Neuronal stem cell (in vitro differentiated cells): Measurements from ENCODE around the gene SLC19A1.
"Not testable (repeated sequence)": the region's sequence is repeated elsewhere in the genome, so short reads cannot be mapped to it uniquely, and the experiment has no call there.

Experiments used
- DNase-seq: peaks from one replicate; pipeline ENCODE4 v3.0.0-alpha.2; 2013; ENCODE audit warnings: low spot score
- H2AFZ ChIP-seq: one replicate; pipeline ENCODE4 v1.6.1; 2013; ENCODE audit warnings: mild to moderate bottlenecking, low read length, inconsistent platforms
- H2AK5ac ChIP-seq: 2 replicates; pipeline ENCODE4 v1.6.1; 2013; ENCODE audit warnings: low read depth, mild to moderate bottlenecking, inconsistent platforms, low read length, moderate library complexity, mixed read lengths
- H2BK120ac ChIP-seq: 2 replicates; pipeline ENCODE4 v1.6.1; 2013; ENCODE audit warnings: low read depth, mild to moderate bottlenecking, inconsistent platforms, low read length, moderate library complexity, mixed read lengths
- H2BK12ac ChIP-seq: one replicate; pipeline ENCODE4 v1.6.1; 2013; ENCODE audit warnings: low read length, inconsistent platforms
- H2BK15ac ChIP-seq: 2 replicates; pipeline ENCODE4 v1.6.1; 2013; ENCODE audit warnings: mild to moderate bottlenecking, low read length, inconsistent platforms, mixed read lengths
- H2BK5ac ChIP-seq: one replicate; pipeline ENCODE4 v1.6.1; 2013; ENCODE audit warnings: inconsistent platforms, mild to moderate bottlenecking, low read length, moderate library complexity
- H3K14ac ChIP-seq: one replicate; pipeline ENCODE4 v1.6.1; 2013; ENCODE audit warnings: low read length, inconsistent platforms
- H3K18ac ChIP-seq: 2 replicates; pipeline ENCODE4 v1.6.1; 2013; ENCODE audit warnings: low read length, inconsistent platforms
- H3K23ac ChIP-seq: 2 replicates; pipeline ENCODE4 v1.6.1; 2013; ENCODE audit warnings: low read depth, mild to moderate bottlenecking, mixed read lengths, low read length, inconsistent platforms; ENCODE audit not compliant: poor library complexity
- H3K27ac ChIP-seq: replicated peaks from 3 replicates; pipeline ENCODE4 v1.5.1; 2013; ENCODE audit warnings: low read length, inconsistent platforms
- H3K27me3 ChIP-seq, 3 experiments: 2 replicates each; pipeline ENCODE4 v1.6.1; 2013; ENCODE audit warnings: low read length in 3 of 3, mild to moderate bottlenecking in 2 of 3, inconsistent platforms in 1 of 3, low read depth in 1 of 3, mixed read lengths in 1 of 3, moderate library complexity in 1 of 3; ENCODE audit not compliant: control insufficient read depth in 3 of 3, insufficient read depth in 3 of 3
- H3K36me3 ChIP-seq, 2 donors: replicated peaks in 1 of 2; 2 replicates each; pipeline ENCODE4 v1.6.1; 2013; ENCODE audit warnings: low read length in 2 of 2; ENCODE audit not compliant: control insufficient read depth in 2 of 2, insufficient read depth in 2 of 2
- H3K4ac ChIP-seq: 2 replicates; pipeline ENCODE4 v1.6.1; 2013; ENCODE audit warnings: inconsistent platforms, mild to moderate bottlenecking, low read length, moderate library complexity
- H3K4me1 ChIP-seq, 2 donors: 1 replicate in 1 of 2; 2 replicates in 1 of 2; pipeline ENCODE4 v1.6.1; 2013; ENCODE audit warnings: low read length in 2 of 2, low read depth in 1 of 2; ENCODE audit not compliant: control insufficient read depth in 2 of 2, insufficient read depth in 1 of 2
- H3K4me2 ChIP-seq: one replicate; pipeline ENCODE4 v1.6.1; 2013; ENCODE audit warnings: mild to moderate bottlenecking, low read length, inconsistent platforms; ENCODE audit not compliant: insufficient read depth, poor library complexity, severe bottlenecking
- H3K4me3 ChIP-seq, 2 donors: 2 replicates each; pipeline ENCODE4 v1.5.1; 2013; ENCODE audit warnings: low read length in 2 of 2, mild to moderate bottlenecking in 2 of 2, inconsistent platforms in 1 of 2, moderate library complexity in 1 of 2
- H3K79me1 ChIP-seq: one replicate; pipeline ENCODE4 v1.6.1; 2013; ENCODE audit warnings: low read depth, mild to moderate bottlenecking, inconsistent platforms, low read length, moderate library complexity
- H3K9ac ChIP-seq: one replicate; pipeline ENCODE4 v1.6.1; 2013; ENCODE audit warnings: mild to moderate bottlenecking, low read depth, low read length, inconsistent platforms; ENCODE audit not compliant: poor library complexity
- H3K9me3 ChIP-seq, 2 donors: replicated peaks in 1 of 2; 2 replicates each; pipeline versions ENCODE3 to v1.6.1; 2013; ENCODE audit warnings: low read length in 2 of 2, mild to moderate bottlenecking in 2 of 2, inconsistent platforms in 1 of 2, low read depth in 1 of 2, mixed read lengths in 1 of 2, moderate library complexity in 1 of 2; ENCODE audit not compliant: control insufficient read depth in 2 of 2, insufficient read depth in 1 of 2
- H4K8ac ChIP-seq: one replicate; pipeline ENCODE4 v1.6.1; 2013; ENCODE audit warnings: low read depth, mild to moderate bottlenecking, inconsistent platforms, low read length, moderate library complexity
- H4K91ac ChIP-seq: one replicate; pipeline ENCODE4 v1.6.1; 2013; ENCODE audit warnings: low read length, low read depth, mild to moderate bottlenecking, inconsistent platforms; ENCODE audit not compliant: poor library complexity
- WGBS, 2 donors: extraction: QIAGEN DNeasy Blood & Tissue Kit; methylation state at CpG; one replicate each; pipeline ENCODE4 v1.1.7; 2013; ENCODE audit warnings: missing lambda C conversion rate in 2 of 2, mixed read lengths in 1 of 2; ENCODE audit not compliant: insufficient read length in 2 of 2, insufficient replicate concordance in 1 of 2; ENCODE audit errors: extremely low coverage in 2 of 2; 5-methylcytosine and 5-hydroxymethylcytosine counted together

Gene SLC19A1

GRCh38 chr21:45502006-45502345, 40.3 kb downstream of the SLC19A1 start:
- H3K4me3 ChIP-seq = peak overlapping the region in 1 of 2 donors; percentile 60
- no peak overlapping the region for H3K4ac ChIP-seq
- H3K18ac ChIP-seq = no peak overlapping the region
- H3K9ac ChIP-seq = no peak overlapping the region
- H3K9me3 ChIP-seq = no peaks in the 10 kb centered on the region
- no peak overlapping the region for H3K14ac ChIP-seq
- no CpG with 5 or more reads among the region's 13 CpGs for WGBS, 2 donors
- H3K27me3 ChIP-seq = no peaks in the 10 kb centered on the region
- H3K4me2 ChIP-seq = no peak overlapping the region
- H2BK5ac ChIP-seq = no peak overlapping the region
- peaks cover 2% of the 10 kb centered on the region for H3K79me1 ChIP-seq
- H2BK15ac ChIP-seq = no peak overlapping the region
- no peaks in the 10 kb centered on the region for H3K4me1 ChIP-seq
- DNase-seq = no peak
- H4K8ac ChIP-seq = no peak overlapping the region
- no peak overlapping the region for H2AK5ac ChIP-seq
- no peak overlapping the region for H2BK120ac ChIP-seq
- H2AFZ ChIP-seq = no peak overlapping the region
- H2BK12ac ChIP-seq = no peak overlapping the region
- no peak overlapping the region for H3K27ac ChIP-seq
- peaks cover 0 to 13% of the 10 kb centered on the region in 2 donors for H3K36me3 ChIP-seq
- H3K23ac ChIP-seq = no peak overlapping the region
- H4K91ac ChIP-seq = no peak overlapping the region

- not testable (repeated sequence) for H3K4me1 ChIP-seq
These were observed 40.9 kb downstream of the SLC19A1 start for GRCh38 chr21:45501081-45502005.

GRCh38 chr21:45499970-45500577, 42.2 kb downstream of the SLC19A1 start:
- Histone ChIP-seq H3K79me1 (peaks cover 2% of the 10 kb centered on the region), H4K8ac (no peak overlapping the region), H3K4ac (no peak overlapping the region), H3K36me3 (peaks cover 0 to 20% of the 10 kb centered on the region in 2 donors), H3K4me2 (no peak overlapping the region), H3K9ac (no peak overlapping the region), H3K27ac (no peak overlapping the region), H3K27me3 (no peaks in the 10 kb centered on the region), H3K18ac (no peak overlapping the region), H3K4me1 (no peaks in the 10 kb centered on the region), H2BK12ac (peak overlapping the region; percentile 63), H3K14ac (peak overlapping the region; percentile 17), H4K91ac (no peak overlapping the region), H2BK120ac (no peak overlapping the region), H2AFZ (no peak overlapping the region), H3K9me3 (peaks cover 0 to 1% of the 10 kb centered on the region in 2 donors), H2AK5ac (no peak overlapping the region), H3K4me3 (peak overlapping the region in 1 of 2 donors; percentile 40), H2BK15ac (no peak overlapping the region), H3K23ac (no peak overlapping the region), H2BK5ac (no peak overlapping the region)
- no peak for DNase-seq
- no CpG with 5 or more reads among the region's 6 CpGs for WGBS, 2 donors

More at GRCh38 chr21:45501081-45502005, 40.9 kb downstream of the SLC19A1 start:
- not testable (repeated sequence) for H2AK5ac ChIP-seq, H3K9me3 ChIP-seq, H2AFZ ChIP-seq, H3K27me3 ChIP-seq, H3K27ac ChIP-seq, H2BK120ac ChIP-seq, H3K14ac ChIP-seq, H2BK5ac ChIP-seq, H3K18ac ChIP-seq, H3K4me3 ChIP-seq, H3K4me2 ChIP-seq, H2BK12ac ChIP-seq, DNase-seq, H3K4ac ChIP-seq, H3K79me1 ChIP-seq, H4K8ac ChIP-seq, H3K9ac ChIP-seq, H2BK15ac ChIP-seq, H4K91ac ChIP-seq, H3K23ac ChIP-seq
- WGBS, 2 donors = no CpG with 5 or more reads among the region's 20 CpGs
- H3K36me3 ChIP-seq = peaks cover 0 to 13% of the 10 kb centered on the region in 2 donors

DNA sequence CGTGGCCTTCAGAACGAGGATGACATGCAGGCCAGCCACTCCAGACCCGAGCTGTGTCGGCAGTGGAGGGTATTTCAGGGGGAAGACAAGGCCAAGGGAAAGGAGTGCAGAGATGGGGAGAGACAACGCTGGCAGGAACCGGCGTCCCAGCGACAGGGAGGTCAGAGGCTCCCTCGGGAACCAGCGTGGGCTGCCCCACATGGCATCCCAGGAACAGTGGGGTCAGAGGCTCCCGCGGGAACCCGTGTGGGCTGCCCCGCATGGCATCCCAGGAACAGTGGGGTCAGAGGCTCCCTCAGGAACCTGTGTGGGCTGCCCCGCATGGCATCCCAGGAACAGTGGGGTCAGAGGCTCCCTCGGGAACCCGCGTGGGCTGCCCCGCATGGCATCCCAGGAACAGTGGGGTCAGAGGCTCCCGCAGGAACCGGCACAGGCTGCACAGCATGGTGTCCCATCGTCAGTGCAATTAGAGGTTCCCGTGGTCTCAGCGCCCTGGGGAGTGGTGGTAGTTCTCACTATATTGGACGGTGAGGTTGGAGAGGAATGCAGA, 43.0 kb downstream of the SLC19A1 start:
- Histone ChIP-seq H3K4ac (no peak overlapping the region), H3K36me3 (peaks cover 0 to 20% of the 10 kb centered on the region in 2 donors)

More for the DNA sequence above, 43.0 kb downstream of the SLC19A1 start:
- Histone ChIP-seq H4K91ac (no peak overlapping the region), H3K79me1 (peaks cover 2% of the 10 kb centered on the region), H2BK12ac (no peak overlapping the region), H3K9ac (no peak overlapping the region), H4K8ac (no peak overlapping the region), H3K27ac (no peak overlapping the region), H3K14ac (no peak overlapping the region), H3K4me2 (no peak overlapping the region), H3K23ac (no peak overlapping the region), H2BK120ac (no peak overlapping the region), H3K4me1 (no peaks in the 10 kb centered on the region), H2AK5ac (no peak overlapping the region), H2AFZ (no peak overlapping the region), H2BK15ac (no peak overlapping the region), H3K9me3 (peaks cover 0 to 1% of the 10 kb centered on the region in 2 donors), H3K27me3 (no peaks in the 10 kb centered on the region), H2BK5ac (no peak overlapping the region), H3K18ac (no peak overlapping the region), H3K4me3 (peak overlapping the region in 1 of 2 donors; percentile 13)
- no peak for DNase-seq
- WGBS, 2 donors = no CpG with 5 or more reads among the region's 25 CpGs
